SK-N-SH (cell line): ENCODE measurements around the gene LSM14A. TPM values are rescaled to one million over a fixed set of nuclear protein-coding genes. Genes with fewer than 3 reads are reported as not detected.
A peak's percentile ranks its signal among the peaks of the same experiment; 100 is the strongest.
"Not testable (repeated sequence)": the region's sequence is repeated elsewhere in the genome, so short reads cannot be mapped to it uniquely, and the experiment has no call there.

Experiments
- CTCF ChIA-PET: fragments of 300-600, 350-600 bp; formaldehyde crosslinking; extraction: SDS; loops from one replicate; lab custom pipeline; 2021; lab: Yijun Ruan, JAX
- POLR2A ChIA-PET: fragments of 350-600 bp; sonication (Branson Sonifier 250); formaldehyde crosslinking; extraction: SDS; loops from one replicate; lab custom pipeline; 2020; ENCODE audit warnings: antibody characterized with exemption, inconsistent platforms; lab: Yijun Ruan, JAX
- DNase-seq: peaks from one replicate; pipeline ENCODE4 v3.0.0; 2012
- H2AFZ ChIP-seq: fragments of 200-600 bp; sonication (generic); 2 replicates; pipeline ENCODE4 v1.8.1; 2016; ENCODE audit warnings: antibody characterized with exemption, mild to moderate bottlenecking, low read depth
- H3F3A ChIP-seq: fragments of 200-600 bp; sonication (generic); replicated peaks from 2 replicates; pipeline ENCODE3; 2016; ENCODE audit warnings: antibody characterized with exemption, mild to moderate bottlenecking; ENCODE audit not compliant: insufficient read depth
- H3K27ac ChIP-seq, 2 experiments: fragments of 200-500 bp in 1 of 2; fragments of 200-600 bp in 1 of 2; sonication (Bioruptor generic) in 1 of 2; sonication (generic), shearing (Covaris generic) in 1 of 2; 2 replicates each; pipeline versions ENCODE4 v1.5.1 to v1.6.1; 2014 to 2016; ENCODE audit warnings: low read depth in 2 of 2, inconsistent platforms in 1 of 2, low read length in 1 of 2, mild to moderate bottlenecking in 1 of 2, mixed read lengths in 1 of 2
- H3K27me3 ChIP-seq: fragments of 200-600 bp; sonication (generic), shearing (Covaris generic); 2 replicates; pipeline ENCODE4 v1.6.1; 2016; ENCODE audit warnings: mixed run types; ENCODE audit not compliant: insufficient read depth
- H3K36me3 ChIP-seq, 2 experiments: fragments of 200-500 bp in 1 of 2; fragments of 200-600 bp in 1 of 2; sonication (Bioruptor generic) in 1 of 2; sonication (generic) in 1 of 2; replicated peaks in 1 of 2; 2 replicates each; pipeline versions ENCODE3 to v1.5.1; 2014 to 2016; ENCODE audit warnings: low read length in 1 of 2, mild to moderate bottlenecking in 1 of 2; ENCODE audit not compliant: insufficient read depth in 2 of 2, control insufficient read depth in 1 of 2
- H3K4me1 ChIP-seq, 2 experiments: fragments of 200-500 bp in 1 of 2; fragments of 200-600 bp in 1 of 2; sonication (Bioruptor generic) in 1 of 2; sonication (generic), shearing (Covaris generic) in 1 of 2; 2 replicates each; pipeline versions ENCODE4 v1.5.1 to v1.6.1; 2014 to 2016; ENCODE audit warnings: low read depth in 1 of 2, low read length in 1 of 2, mixed run types in 1 of 2; ENCODE audit not compliant: insufficient read depth in 2 of 2, control insufficient read depth in 1 of 2
- H3K4me2 ChIP-seq: fragments of 200-600 bp; sonication (generic), shearing (Covaris generic); 2 replicates; pipeline ENCODE4 v1.6.1; 2017; ENCODE audit warnings: mixed run types
- H3K4me3 ChIP-seq, 2 experiments: fragments of 200-500 bp in 1 of 2; fragments of 200-600 bp in 1 of 2; sonication (Bioruptor generic) in 1 of 2; sonication (generic), shearing (Covaris generic) in 1 of 2; 2 replicates each; pipeline versions ENCODE4 v1.5.1 to v1.8.1; 2014 to 2016; ENCODE audit warnings: low read depth in 2 of 2, inconsistent platforms in 1 of 2, low read length in 1 of 2, mild to moderate bottlenecking in 1 of 2, mixed read lengths in 1 of 2, moderate library complexity in 1 of 2
- H3K79me2 ChIP-seq: fragments of 200-600 bp; sonication (generic); 2 replicates; pipeline ENCODE4 v1.8.1; 2017; ENCODE audit warnings: mild to moderate bottlenecking; ENCODE audit not compliant: insufficient read depth
- H3K9ac ChIP-seq: fragments of 200-600 bp; sonication (generic); 2 replicates; pipeline ENCODE4 v1.6.1; 2017; ENCODE audit warnings: mixed run types
- H3K9me2 ChIP-seq: fragments of 200-600 bp; sonication (generic); 2 replicates; pipeline ENCODE4 v1.6.1; 2017; ENCODE audit warnings: mixed run types
- H3K9me3 ChIP-seq: fragments of 200-600 bp; sonication (generic); 2 replicates; pipeline ENCODE4 v1.6.1; 2017; ENCODE audit warnings: mixed run types, mild to moderate bottlenecking, moderate library complexity
- H4K20me1 ChIP-seq: fragments of 200-600 bp; sonication (generic); 2 replicates; pipeline ENCODE4 v1.6.1; 2017; ENCODE audit warnings: mild to moderate bottlenecking, mixed run types; ENCODE audit not compliant: insufficient read depth
- CTCF ChIP-seq: fragments of 200-600 bp; sonication (generic); IDR thresholded peaks from 2 replicates; pipeline ENCODE4 v1.6.1; 2017; ENCODE audit warnings: antibody characterized with exemption, mild to moderate bottlenecking, moderate library complexity
- MAX ChIP-seq: IDR thresholded peaks from 2 replicates; pipeline ENCODE4 v1.4.0; 2012; ENCODE audit warnings: low read depth
- YY1 ChIP-seq: IDR thresholded peaks from 2 replicates; pipeline ENCODE4 v1.4.0; 2012; ENCODE audit warnings: low read depth, mild to moderate bottlenecking
- WGBS: methylation state at CpG from one replicate; pipeline ENCODE4 v1.1.6; 2017; ENCODE audit warnings: low lambda C conversion rate; 5-methylcytosine and 5-hydroxymethylcytosine counted together
- polyA plus RNA-seq, 3 experiments: library from polyadenylated mRNA; depleted of rRNA; stranded (reverse); fragments of >200 nt; gene quantifications; 2 replicates each; pipeline ENCODE4 v1.2.3, GENCODE V29; 2012

The LSM14A gene
- polyA plus RNA-seq, 1 of the 3 experiments (the other 2 are of a cell fraction), result 87.7 TPM

GRCh38 chr19:34172661-34173192 is 423 bp downstream of the LSM14A start (continued):
- TF ChIP-seq MAX, result no peak
- TF ChIP-seq, all 33 proteins: peak for 2

GRCh38 chr19:34173193-34173956 is 1.1 kb downstream of the LSM14A start:
- Histone ChIP-seq H3K4me3 (peak overlapping the region; percentile 72 to 81), H4K20me1 (peaks cover 50% of the 10 kb centered on the region), H3K4me2 (peak overlapping the region; percentile 87), H3K79me2 (peaks cover 60% of the 10 kb centered on the region), H3K9me3 (no peaks in the 10 kb centered on the region), H3K4me1 (peaks cover 15 to 29% of the 10 kb centered on the region in 2 experiments), H3K9ac (peak overlapping the region; percentile 99), H2AFZ (0 out of 2 replicates have a peak overlapping the region, but pooled peaks have one; percentile 81), H3K27ac (peak overlapping the region; percentile 96), H3K9me2 (no peaks in the 10 kb centered on the region), H3F3A (peaks cover 12% of the 10 kb centered on the region), H3K36me3 (peaks cover 9 to 32% of the 10 kb centered on the region in 2 experiments), H3K27me3 (no peaks in the 10 kb centered on the region)
- 4% methylated on average over 23 of the region's 23 CpGs for WGBS
- TF ChIP-seq MAX, result peak; percentile 48; the same call in 1 of the 2 replicates
- TF ChIP-seq CTCF, result 0 out of 2 replicates have a peak, but pooled peaks have one; percentile 16
- no peak for TF ChIP-seq YY1
- peak; percentile 36 for DNase-seq
- ChIA-PET POLR2A (interaction anchor here (1.5 kb wide), 1 partner anchor 8 kb away, joined by 5 read pairs; no protein-coding TSS in a partner anchor), CTCF (interaction anchor here (0.6 to 4.3 kb wide), 6 partner anchors 25 to 1441 kb away, joined by 3 to 17 read pairs (median 4); no protein-coding TSS in a partner anchor)

GRCh38 chr19:34175173-34175572 is 2.9 kb downstream of the LSM14A start:
- POLR2A ChIA-PET, H3K27me3 ChIP-seq, H3K9me2 ChIP-seq, CTCF ChIA-PET, H3K9ac ChIP-seq, H2AFZ ChIP-seq, H3K9me3 ChIP-seq, H3K27ac ChIP-seq, DNase-seq, H3K4me3 ChIP-seq: not testable (repeated sequence)
- Histone ChIP-seq H3K4me2 (peak overlapping the region; percentile 87), H3K4me1 (peaks cover 15 to 32% of the 10 kb centered on the region in 2 experiments), H4K20me1 (peaks cover 68% of the 10 kb centered on the region), H3F3A (peaks cover 12% of the 10 kb centered on the region), H3K79me2 (peaks cover 78% of the 10 kb centered on the region), H3K36me3 (peaks cover 10 to 36% of the 10 kb centered on the region in 2 experiments)
- 81% methylated on average over 8 of the region's 8 CpGs for WGBS
